HG02642 (cell line): ENCODE results near the gene BACH1.
A peak's percentile ranks its signal among the peaks of the same experiment; 100 is the strongest.

Experiments
- ATAC-seq: cut with Tn5 transposase; IDR thresholded peaks from one replicate; pipeline ENCODE4 v1.9.1; 2021; ENCODE audit warnings: mild to moderate bottlenecking; ENCODE audit not compliant: unreplicated experiment, poor library complexity

The BACH1 gene

GRCh38 chr21:29289317-29289716, 9.4 kb upstream of the BACH1 start:
- ATAC-seq, result no peak

DNA sequence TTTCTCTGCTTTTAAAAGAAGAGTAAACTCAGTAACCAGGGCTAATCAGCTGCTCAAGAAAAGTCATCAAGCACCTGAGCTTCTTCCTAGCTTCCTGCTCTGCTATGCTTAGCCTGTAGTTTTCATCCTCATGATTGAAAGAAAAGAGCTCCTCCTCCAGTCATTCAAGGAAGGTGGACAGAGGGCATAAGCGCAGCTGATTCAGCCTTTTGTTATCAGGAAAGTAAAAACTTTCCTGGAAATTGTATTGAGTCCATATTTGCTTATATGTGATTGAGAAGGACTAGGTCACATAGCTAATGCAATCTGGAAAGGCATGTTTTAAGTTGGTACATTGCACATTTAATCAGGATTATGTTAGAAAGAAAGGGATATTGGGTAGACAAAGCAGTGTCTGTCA, 8.5 kb upstream of the BACH1 start:
- no peak for ATAC-seq

DNA sequence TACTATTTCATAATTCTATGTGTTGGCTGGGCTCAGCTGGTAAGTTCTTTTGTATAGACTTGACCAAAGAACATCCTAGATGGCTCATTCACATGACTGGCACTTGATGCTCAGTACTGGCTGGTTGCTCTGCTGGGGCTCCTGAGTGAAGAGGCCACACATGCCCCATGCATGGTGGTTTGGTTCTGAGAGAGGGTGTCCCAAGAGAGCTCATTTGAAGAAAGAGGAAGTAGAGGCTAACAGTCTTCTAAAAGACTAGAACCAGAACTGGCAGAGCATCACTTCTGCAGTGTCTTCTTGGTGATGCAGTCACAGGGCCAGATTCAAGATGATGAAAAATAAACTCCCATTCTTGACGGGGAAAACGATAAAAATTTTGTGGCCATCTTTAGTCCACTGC, 5.2 kb upstream of the BACH1 start:
- ATAC-seq, result peak; percentile 89

DNA sequence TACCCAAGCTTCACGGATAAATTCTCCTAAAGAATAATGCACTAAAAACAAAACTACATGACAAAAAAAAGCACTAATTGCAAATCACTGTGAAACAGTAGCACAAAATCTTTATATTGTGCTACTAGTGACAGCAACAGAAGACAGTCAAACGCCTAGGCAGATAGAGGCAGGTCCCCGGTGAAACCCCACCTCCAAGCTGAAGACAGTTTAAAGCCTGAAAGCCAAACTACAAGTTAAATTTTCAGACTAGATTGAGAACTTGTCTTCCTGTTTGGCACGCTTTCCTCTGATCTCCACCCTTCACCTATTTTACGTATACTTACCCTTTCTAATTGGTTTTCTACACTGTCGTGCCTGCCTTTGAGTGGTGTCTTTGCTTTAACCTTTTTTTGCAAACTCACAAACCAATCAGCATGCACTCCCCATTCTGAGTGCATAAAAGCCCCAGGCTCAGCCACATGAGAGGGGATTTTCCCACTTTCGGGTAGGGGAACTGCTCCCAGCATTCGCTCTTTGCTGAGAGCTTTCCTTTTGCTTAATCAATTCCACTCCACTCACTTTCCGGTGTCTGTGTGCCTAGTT, 3.6 kb upstream of the BACH1 start:
- ATAC-seq, result no peak

DNA sequence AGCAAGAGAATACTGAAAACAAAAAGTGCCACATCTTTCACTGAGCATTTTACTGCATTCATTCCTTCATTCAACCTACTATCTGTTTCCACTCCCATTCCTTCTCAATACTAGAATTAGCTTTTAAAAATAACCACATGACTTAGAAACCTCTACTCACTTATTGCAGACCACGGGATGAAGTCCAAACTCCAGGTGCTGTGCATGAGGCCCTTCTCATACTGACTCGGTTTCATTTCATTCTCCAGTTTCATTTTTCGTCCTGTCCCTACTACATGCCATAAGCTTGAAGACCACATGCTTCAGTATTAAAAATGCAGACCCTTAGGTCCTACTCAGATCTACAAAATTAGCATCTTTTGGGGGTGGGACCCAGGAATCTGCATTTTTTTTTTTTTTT, 2.3 kb upstream of the BACH1 start:
- ATAC-seq, result no peak

DNA sequence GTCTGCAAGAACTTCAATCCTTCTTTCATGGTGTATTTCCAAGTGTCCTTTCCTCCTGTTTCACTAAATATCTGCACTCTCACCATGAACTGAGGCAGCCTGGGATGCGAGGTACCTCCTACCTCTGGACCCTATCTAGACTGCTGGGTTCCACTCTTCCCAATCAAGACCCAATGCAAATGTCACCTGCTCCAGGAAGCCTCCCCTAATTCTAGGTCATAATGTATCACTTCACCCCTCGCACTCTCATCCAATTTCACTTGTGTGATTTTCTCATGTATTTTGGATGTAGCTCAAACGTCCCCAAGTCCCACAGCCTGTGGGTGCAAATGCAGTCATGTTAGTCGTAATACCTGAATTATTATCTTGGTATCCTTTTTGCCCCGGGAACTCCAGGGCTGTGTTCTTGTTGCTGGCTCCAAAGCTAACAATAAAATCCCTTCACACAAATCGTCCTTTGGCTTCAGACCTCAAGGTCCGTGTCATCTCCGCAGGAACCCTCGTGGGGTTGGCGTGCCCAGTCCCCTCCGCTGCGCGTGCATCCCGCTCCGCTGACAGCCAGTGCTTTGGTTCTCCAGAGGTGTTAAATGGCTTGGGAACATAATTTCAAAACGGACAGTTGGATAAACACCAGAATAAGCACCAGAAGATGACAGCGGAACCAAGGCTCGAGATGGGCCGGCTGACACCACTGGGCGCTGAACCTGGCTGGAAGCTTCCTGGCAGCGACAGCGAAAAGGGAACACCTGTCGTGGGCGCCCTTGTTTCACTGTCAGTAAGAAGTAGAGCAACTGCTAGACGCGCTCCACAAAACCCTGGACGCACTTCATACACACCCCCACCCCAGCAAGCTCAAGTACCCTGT, 1.0 kb upstream of the BACH1 start:
- no peak for ATAC-seq

- ATAC-seq, result peak; percentile 25
These were observed 559 bp downstream of the BACH1 start for GRCh38 chr21:29299046-29299915.

- ATAC-seq, result peak; percentile 72
These were observed 1.4 kb downstream of the BACH1 start for GRCh38 chr21:29299916-29300806.

DNA sequence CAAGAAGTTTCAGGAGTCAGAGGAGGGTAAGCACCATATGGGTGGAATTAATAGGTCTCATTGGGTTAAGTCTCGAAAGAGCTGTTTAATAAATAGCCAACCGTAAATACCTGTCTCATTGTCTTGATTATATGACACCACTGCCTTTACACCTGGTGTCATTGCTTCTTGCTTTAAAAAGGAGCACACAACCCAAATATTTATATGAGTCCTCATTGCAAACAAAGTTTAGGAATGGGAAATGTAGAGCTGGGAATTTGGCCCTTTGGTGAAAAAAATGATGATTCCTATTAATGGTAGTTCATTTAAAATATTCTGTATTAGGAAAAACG, 2.1 kb downstream of the BACH1 start:
- no peak for ATAC-seq

DNA sequence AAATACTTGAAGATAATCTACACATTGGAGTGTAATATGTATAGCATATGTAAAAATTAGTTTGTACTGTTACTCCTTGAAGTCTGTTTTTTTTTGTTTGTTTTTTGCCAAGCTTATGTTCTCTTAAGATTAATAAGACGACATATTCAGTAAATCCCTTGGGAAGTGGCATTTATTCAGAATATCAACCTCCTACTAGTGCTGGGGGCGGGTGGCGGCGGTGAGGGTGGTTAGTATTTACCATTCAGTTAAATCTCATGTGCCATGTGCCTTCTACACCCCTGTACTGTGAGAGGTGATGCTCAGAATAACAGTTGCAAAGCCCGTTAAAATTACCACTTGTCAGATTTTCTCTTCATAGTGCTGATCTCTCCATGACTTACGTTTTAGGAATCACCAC, 3.0 kb downstream of the BACH1 start:
- ATAC-seq, result no peak

- no peak for ATAC-seq
These were observed 3.7 kb downstream of the BACH1 start for GRCh38 chr21:29302359-29302875.

- no peak for ATAC-seq
These were observed 4.6 kb downstream of the BACH1 start for GRCh38 chr21:29303288-29303687.

GRCh38 chr21:29304597-29304996, 5.9 kb downstream of the BACH1 start:
- ATAC-seq, result no peak

DNA sequence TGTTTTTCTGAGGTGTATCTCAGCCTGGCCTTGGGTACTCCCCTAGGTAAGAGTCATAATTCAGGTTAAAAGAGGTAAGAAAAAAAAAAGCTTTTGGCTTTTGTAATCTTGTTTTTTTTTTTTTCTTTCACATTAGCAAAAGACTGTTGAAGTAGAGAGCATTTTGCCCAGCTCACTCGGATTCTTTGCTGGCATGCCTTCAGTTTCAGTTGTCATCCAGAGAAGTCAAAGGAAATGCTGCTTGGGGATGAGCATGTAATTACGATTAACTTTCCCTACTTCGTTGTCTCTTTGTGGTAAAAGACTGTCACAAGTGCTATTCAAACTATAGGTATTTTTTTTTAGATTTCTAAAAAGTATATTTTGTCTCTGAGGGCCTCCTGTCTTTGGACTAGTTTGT, 6.3 kb downstream of the BACH1 start:
- no peak for ATAC-seq

DNA sequence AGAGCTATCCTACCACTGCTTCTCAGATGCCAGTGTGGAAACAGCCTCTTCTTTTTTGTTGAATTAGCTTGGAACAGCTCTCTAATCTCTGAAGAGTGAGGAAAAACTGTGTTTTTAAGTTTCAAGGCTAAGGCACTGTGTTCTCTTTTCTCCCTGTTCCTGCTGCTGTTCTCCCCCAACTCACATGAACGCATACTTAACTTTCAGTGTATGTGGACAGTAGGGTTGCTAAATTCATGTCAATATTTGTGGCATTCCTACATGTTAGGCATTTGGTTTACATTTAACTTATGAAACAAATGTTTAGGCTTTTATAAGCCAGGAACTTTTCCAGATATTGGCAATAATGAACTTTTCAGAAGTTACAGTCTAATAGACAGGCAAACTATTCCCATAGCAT, 6.8 kb downstream of the BACH1 start:
- no peak for ATAC-seq

DNA sequence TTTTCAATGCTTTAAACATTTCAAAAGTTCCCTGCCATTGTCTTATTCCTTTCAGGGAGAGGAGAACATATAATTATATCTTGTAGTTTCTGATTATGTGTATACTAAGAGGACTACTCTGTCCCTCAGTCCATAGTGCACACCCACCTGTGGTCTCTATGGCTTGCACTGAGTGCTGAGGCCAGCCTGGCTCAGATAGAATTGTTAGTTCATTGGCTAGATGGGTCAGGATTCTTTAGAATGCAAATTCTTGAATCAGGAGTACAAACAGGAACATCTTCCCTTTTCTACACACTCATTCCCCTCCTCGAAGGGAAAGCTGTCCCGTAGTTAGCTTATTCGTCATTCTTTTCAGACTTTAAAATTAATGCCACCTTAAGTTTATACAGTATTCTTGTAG, 8.2 kb downstream of the BACH1 start:
- ATAC-seq, result peak; percentile 48

DNA sequence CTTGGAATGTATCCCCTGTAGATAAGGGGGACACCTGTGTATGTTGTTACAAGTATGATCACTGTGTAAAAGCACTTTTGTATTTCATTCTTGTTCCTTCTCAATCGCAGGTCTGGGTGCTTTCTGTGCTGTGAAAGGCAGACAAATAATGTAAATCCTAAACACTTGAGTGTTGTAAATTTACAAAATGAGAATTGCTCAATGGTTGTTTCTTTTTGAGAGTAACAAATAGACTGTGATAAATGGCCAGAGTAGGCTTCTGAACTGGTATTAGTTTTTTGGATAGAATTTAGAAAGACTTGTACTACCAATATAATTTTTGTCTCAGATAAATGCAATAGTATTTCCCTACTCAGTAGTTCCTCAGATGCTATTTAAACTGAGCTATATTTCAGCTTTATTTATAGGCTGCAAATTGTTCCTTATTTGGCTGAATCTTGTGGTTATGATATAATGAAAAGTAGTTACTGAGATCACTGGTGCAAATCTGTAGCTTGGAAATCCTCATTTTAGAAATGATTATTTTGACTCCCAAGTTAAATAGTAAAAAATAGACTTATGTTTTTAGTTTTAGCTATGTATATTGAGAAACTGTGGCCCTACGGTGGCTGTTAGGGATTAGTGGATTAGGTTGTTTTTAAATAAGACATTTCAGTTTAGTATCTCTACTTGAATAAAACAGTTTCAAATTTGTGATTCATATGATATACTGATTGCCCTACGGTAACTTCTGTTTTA, 9.2 kb downstream of the BACH1 start:
- no peak for ATAC-seq

- no peak for ATAC-seq
These were observed 9.7 kb downstream of the BACH1 start for GRCh38 chr21:29308456-29308783.

GRCh38 chr21:29309703-29310102, 11.0 kb downstream of the BACH1 start:
- ATAC-seq, result no peak

GRCh38 chr21:29311802-29312201, 13.1 kb downstream of the BACH1 start:
- ATAC-seq, result no peak
